MCF 10A (cell line): Measurements from ENCODE around the gene AGPS. TPM values are rescaled to one million over a fixed set of nuclear protein-coding genes. Genes with fewer than 3 reads are reported as not detected.

Source experiments
- BruUV-seq: library from RNA; stranded (reverse); fragments of 400-500 nt; replicated peaks from 2 replicates; lab custom pipeline; 2021; lab: Mats Ljungman, UMichigan
- CTCF ChIA-PET: fragments of 300-600 bp; sonication (Branson Sonifier 250); formaldehyde crosslinking; extraction: SDS; loops from one replicate; lab custom pipeline; 2021; ENCODE audit warnings: antibody characterized with exemption, inconsistent platforms; lab: Yijun Ruan, JAX
- POLR2A ChIA-PET: fragments of 300-600, 350-650 bp; sonication (Branson Sonifier 250); formaldehyde crosslinking; extraction: SDS; loops from one replicate; lab custom pipeline; 2020; ENCODE audit warnings: antibody characterized with exemption, inconsistent platforms; lab: Yijun Ruan, JAX
- DNase-seq: peaks from one replicate; pipeline ENCODE4 v3.0.0-alpha.2; 2018; ENCODE audit not compliant: unreplicated experiment
- H3K27ac Mint-ChIP-seq: one replicate; pipeline ENCODE4 v1.8.0; 2022; ENCODE audit warnings: mild to moderate bottlenecking, low read depth, mixed read lengths; ENCODE audit not compliant: unreplicated experiment
- H3K27me3 Mint-ChIP-seq: one replicate; pipeline ENCODE4 v1.8.0; 2022; ENCODE audit warnings: mixed read lengths; ENCODE audit not compliant: insufficient read depth, unreplicated experiment
- H3K36me3 Mint-ChIP-seq: one replicate; pipeline ENCODE4 v1.8.0; 2022; ENCODE audit warnings: mild to moderate bottlenecking, moderate library complexity, mixed read lengths; ENCODE audit not compliant: insufficient read depth, unreplicated experiment
- H3K4me1 Mint-ChIP-seq: one replicate; pipeline ENCODE4 v1.8.0; 2022; ENCODE audit warnings: mixed read lengths; ENCODE audit not compliant: insufficient read depth, unreplicated experiment
- H3K4me3 Mint-ChIP-seq: one replicate; pipeline ENCODE4 v1.8.0; 2022; ENCODE audit warnings: mild to moderate bottlenecking, moderate library complexity, mixed read lengths; ENCODE audit not compliant: unreplicated experiment
- H3K9me3 Mint-ChIP-seq: one replicate; pipeline ENCODE4 v1.8.0; 2022; ENCODE audit warnings: mixed read lengths; ENCODE audit not compliant: unreplicated experiment
- intact Hi-C: fragments of 100-400 bp; cut with micrococcal nuclease; formaldehyde crosslinking; loops from 2 replicates; pipeline ENCODE4 v1.14.1; 2022
- total RNA-seq: library from RNA; stranded (reverse); gene quantifications from 2 replicates; pipeline ENCODE4 v1.2.3, GENCODE V29; 2022
- TF ChIP-seq, protein P1 (sequence below): fragments of 200-600 bp; IDR thresholded peaks from one replicate; pipeline ENCODE4 v1.8.0; 2022; ENCODE audit warnings: antibody characterized with exemption, mild to moderate bottlenecking; ENCODE audit not compliant: unreplicated experiment

The AGPS gene
- total RNA-seq, 1 experiment from 2014 or later: 49.5 TPM

DNA sequence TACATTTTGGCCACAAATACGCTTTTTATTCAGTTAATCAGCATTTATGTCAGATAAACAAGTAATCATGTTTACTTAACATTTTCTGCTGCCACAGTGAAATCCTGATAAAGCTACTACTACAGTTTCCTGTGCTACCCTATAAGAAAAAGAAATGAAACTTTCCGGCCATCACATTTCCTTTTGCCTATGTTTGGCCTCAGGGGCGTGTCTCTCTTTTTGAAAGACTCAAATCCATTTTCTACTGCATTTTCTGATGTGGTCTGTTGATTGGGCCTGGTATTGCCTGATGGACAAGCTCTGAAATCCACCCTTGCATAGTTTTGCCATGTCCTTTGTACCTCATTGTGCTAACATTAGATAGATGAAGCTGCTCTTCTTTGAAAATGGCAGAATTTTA, 152.6 kb downstream of the AGPS start:
- no peaks in the 10 kb centered on the region for H3K9me3 Mint-ChIP-seq
- DNase-seq: no peak
- intact Hi-C loops: no loop called here
- no peaks in the 10 kb centered on the region for H3K27me3 Mint-ChIP-seq
- POLR2A ChIA-PET: interaction anchor here (0.7 to 0.9 kb wide), 2 partner anchors 21 to 150 kb away, joined by 3 read pairs; no protein-coding TSS in a partner anchor
- BruUV-seq: no TSS peak
- H3K36me3 Mint-ChIP-seq: no peaks in the 10 kb centered on the region
- H3K4me1 Mint-ChIP-seq: no peaks in the 10 kb centered on the region
- TF ChIP-seq, protein P1, sequence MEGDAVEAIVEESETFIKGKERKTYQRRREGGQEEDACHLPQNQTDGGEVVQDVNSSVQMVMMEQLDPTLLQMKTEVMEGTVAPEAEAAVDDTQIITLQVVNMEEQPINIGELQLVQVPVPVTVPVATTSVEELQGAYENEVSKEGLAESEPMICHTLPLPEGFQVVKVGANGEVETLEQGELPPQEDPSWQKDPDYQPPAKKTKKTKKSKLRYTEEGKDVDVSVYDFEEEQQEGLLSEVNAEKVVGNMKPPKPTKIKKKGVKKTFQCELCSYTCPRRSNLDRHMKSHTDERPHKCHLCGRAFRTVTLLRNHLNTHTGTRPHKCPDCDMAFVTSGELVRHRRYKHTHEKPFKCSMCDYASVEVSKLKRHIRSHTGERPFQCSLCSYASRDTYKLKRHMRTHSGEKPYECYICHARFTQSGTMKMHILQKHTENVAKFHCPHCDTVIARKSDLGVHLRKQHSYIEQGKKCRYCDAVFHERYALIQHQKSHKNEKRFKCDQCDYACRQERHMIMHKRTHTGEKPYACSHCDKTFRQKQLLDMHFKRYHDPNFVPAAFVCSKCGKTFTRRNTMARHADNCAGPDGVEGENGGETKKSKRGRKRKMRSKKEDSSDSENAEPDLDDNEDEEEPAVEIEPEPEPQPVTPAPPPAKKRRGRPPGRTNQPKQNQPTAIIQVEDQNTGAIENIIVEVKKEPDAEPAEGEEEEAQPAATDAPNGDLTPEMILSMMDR: no peak
- CTCF ChIA-PET: no interaction called here
- no peak overlapping the region for H3K4me3 Mint-ChIP-seq
- H3K27ac Mint-ChIP-seq: no peak overlapping the region

GRCh38 chr2:177545981-177546585, 153.5 kb downstream of the AGPS start:
- peaks cover 4% of the 10 kb centered on the region for H3K4me1 Mint-ChIP-seq
- POLR2A ChIA-PET: no interaction called here
- CTCF ChIA-PET: no interaction called here
- BruUV-seq: no TSS peak
- H3K4me3 Mint-ChIP-seq: no peak overlapping the region
- no peaks in the 10 kb centered on the region for H3K9me3 Mint-ChIP-seq
- DNase-seq: no peak
- intact Hi-C loops: no loop called here
- no peaks in the 10 kb centered on the region for H3K36me3 Mint-ChIP-seq
- H3K27ac Mint-ChIP-seq: no peak overlapping the region
- TF ChIP-seq, protein P1: no peak
- H3K27me3 Mint-ChIP-seq: no peaks in the 10 kb centered on the region

DNA sequence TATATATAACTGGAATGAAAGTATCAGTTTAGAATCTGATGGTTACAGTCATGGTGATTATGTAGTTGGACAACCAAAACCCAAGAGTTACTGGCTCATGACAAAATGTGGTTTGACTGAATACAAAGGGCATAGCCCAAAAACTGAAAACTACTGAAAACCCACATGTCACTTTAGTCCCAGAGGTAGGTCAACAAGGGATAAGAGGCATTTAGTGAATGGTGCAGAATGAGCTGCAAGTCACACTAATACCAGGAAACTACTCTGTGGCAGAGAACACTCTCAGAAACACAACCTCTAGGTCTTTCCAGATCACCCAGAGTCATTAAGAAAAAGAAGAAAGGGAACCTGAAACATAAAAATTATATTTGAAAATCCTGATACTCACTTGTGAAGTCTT, 154.5 kb downstream of the AGPS start:
- intact Hi-C loops: no loop called here
- H3K36me3 Mint-ChIP-seq: no peaks in the 10 kb centered on the region
- DNase-seq: no peak
- no peak overlapping the region for H3K27ac Mint-ChIP-seq
- peaks cover 4% of the 10 kb centered on the region for H3K4me1 Mint-ChIP-seq
- no TSS peak for BruUV-seq
- CTCF ChIA-PET: no interaction called here
- TF ChIP-seq, protein P1: no peak
- H3K4me3 Mint-ChIP-seq: no peak overlapping the region
- no peaks in the 10 kb centered on the region for H3K9me3 Mint-ChIP-seq
- POLR2A ChIA-PET: no interaction called here
- no peaks in the 10 kb centered on the region for H3K27me3 Mint-ChIP-seq

DNA sequence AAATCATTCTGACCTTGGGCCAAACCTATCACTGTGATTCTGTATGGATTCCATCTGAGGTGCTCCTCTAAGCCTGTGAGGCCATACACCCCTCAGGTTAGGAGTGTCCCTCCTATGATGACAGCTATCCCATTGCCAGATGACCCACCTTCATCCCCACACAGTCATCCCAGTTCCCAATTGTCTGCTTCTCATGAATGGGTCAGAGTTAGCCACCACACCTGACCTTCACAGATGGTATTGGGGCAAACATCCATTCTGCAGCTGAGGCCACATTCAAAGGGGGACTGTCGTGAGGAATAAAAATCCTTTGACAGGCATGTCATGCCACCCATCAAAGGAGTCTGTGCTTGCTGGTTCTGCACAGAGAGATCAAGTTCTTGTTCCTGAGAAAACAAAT, 155.2 kb downstream of the AGPS start:
- Mint-ChIP-seq H3K4me3 (no peak overlapping the region), H3K9me3 (no peaks in the 10 kb centered on the region), H3K4me1 (peaks cover 4% of the 10 kb centered on the region), H3K27me3 (no peaks in the 10 kb centered on the region), H3K27ac (no peak overlapping the region), H3K36me3 (no peaks in the 10 kb centered on the region)
- no peak for DNase-seq
- CTCF ChIA-PET: no interaction called here
- intact Hi-C loops: no loop called here
- no TSS peak for BruUV-seq
- TF ChIP-seq, protein P1: no peak
- POLR2A ChIA-PET: no interaction called here
